Right renal pelvis (tissue), 4 donors: ENCODE results near the gene GLYATL1B. TPM values are rescaled to one million over a fixed set of nuclear protein-coding genes. Genes with fewer than 3 reads are reported as not detected.

Experiments used
- DNase-seq, 4 donors: peaks; one replicate each; pipeline ENCODE4 v3.0.0-alpha.2; 2013; ENCODE audit warnings: low read depth in 4 of 4, low spot score in 3 of 4, missing footprints in 1 of 4
- polyA plus RNA-seq, 4 donors: library from polyadenylated mRNA; unstranded; fragments of 120-200 nt; gene quantifications; one replicate each; pipeline ENCODE4 v1.2.1, GENCODE V29; 2013; ENCODE audit not compliant: insufficient read length in 4 of 4

The GLYATL1B gene
- polyA plus RNA-seq, 4 donors: not detected

DNA sequence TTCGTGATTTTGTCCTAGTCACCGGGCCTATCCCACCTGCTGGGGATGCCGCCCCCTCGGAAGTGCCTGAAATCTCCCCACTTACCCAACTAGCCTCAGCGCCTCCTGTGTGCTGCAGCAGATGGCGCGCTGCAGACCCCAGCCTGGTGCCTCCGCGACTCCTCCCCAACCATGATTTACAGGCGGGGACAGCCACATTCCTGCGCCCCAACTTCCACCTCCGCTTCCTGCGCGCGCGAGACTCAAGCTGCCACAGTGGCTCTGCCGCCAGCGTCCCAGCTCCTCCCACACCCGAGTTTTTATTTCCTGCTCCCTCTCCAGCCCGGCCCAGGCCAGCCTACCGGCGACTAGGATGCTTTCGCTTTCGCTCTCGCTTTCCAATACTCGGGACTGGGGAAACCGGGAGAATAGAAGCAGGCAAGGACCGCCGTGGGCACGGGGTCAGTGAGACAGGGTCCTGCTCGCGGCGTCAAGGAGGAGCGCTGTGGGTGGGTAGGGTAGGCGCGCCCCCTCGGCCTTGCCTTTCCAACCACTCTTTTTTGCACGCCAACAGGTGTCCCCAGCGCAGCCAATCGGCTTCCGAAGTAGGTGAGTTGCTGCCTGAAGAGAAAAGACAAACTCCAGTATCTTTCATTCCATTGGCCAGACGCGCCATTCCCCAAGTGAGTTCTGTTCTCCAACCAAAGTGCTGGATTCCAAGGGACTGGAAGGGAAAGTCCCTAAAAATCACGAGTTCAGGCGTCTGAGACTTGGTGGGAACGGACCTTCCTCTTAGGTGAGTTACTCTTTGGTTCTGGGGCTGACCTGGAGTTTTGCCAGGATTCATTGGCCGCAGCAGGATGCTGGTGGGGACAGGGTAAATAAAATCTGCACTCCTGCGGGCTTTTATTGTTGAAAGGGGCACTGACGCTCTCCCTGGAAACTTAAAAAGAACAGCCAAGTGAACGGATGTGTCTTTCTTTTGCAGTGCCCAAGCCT is 56.7 kb downstream of the GLYATL1B start, which contains the start of gene FAM111A:
FAM111A (plus strand) TSS at position 327 of the 978 bp plus-strand sequence. CDS start 6,017 bp downstream, outside the sequence.
- DNase-seq: peak; percentile 75 to 79 (median 76)

DNA sequence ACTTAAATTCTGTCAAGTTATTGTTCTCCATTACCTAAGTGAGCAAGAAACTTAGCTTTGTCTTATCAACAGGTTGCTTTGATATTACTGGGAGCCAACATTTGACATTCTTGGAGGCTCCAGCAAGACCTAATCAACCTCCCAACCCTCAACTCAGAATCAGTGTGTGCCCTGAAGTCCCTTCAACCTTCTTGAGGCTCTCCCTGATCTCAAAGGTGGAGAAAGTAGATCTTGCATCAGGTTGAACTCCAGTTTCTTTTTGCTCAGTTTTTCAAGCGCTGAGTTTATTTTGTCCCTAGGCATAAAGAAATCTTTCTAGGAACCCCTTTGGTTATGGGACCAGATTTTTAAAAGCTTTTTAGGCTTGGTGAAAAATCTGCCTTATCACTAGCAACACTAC is 58.0 kb downstream of the GLYATL1B start:
- DNase-seq: no peak

Other genes starting within 250 kb of the GLYATL1B start
- 1 to 10 TPM; 1.7 to 2.3 (median 2.0) TPM for gene GLYATL2, start 241.6 kb upstream of the GLYATL1B start, polyA plus RNA-seq
- 100 to 1,000 TPM; 133 to 240 (median 180) TPM for gene GLYATL1, start 146.8 kb upstream of the GLYATL1B start, polyA plus RNA-seq
- 10 to 100 TPM; 11.1 to 15.6 (median 13.4) TPM for gene FAM111B, start 20.9 kb downstream of the GLYATL1B start, polyA plus RNA-seq
- gene FAM111A, start 56.5 kb downstream of the GLYATL1B start, polyA plus RNA-seq: 10 to 100 TPM; 46.5 to 68.0 (median 56.0) TPM
- 10 to 100 TPM; 42.0 to 52.5 (median 45.3) TPM for gene DTX4, start 85.8 kb downstream of the GLYATL1B start, polyA plus RNA-seq
- 10 to 100 TPM in 1 of 4 donors, 1 to 10 TPM in 3; 6.9 to 11.1 (median 9.3) TPM for gene MPEG1, start 126.6 kb downstream of the GLYATL1B start, polyA plus RNA-seq